ENCODE results near the gene MAGI3.

The MAGI3 gene

DNA sequence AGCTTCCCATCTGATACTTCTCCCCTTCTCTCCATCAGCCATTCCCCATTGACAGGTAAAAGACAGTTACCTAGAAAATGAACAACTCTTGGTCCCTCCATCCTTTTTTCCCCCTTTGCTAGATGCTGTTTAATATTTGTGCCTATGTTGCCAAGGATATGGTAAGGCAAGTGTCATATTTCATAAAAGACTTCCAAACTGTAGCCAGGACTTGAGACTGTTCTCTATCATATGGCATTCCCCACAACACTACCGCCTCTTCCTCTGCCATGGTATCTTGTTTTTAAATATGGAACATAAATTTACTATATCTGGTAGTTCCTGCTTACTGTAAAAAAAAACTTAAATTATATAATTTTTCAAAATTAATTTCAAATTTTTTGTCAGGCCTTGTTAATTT, 271.8 kb downstream of the MAGI3 start:
- DNase-seq: no peak

DNA sequence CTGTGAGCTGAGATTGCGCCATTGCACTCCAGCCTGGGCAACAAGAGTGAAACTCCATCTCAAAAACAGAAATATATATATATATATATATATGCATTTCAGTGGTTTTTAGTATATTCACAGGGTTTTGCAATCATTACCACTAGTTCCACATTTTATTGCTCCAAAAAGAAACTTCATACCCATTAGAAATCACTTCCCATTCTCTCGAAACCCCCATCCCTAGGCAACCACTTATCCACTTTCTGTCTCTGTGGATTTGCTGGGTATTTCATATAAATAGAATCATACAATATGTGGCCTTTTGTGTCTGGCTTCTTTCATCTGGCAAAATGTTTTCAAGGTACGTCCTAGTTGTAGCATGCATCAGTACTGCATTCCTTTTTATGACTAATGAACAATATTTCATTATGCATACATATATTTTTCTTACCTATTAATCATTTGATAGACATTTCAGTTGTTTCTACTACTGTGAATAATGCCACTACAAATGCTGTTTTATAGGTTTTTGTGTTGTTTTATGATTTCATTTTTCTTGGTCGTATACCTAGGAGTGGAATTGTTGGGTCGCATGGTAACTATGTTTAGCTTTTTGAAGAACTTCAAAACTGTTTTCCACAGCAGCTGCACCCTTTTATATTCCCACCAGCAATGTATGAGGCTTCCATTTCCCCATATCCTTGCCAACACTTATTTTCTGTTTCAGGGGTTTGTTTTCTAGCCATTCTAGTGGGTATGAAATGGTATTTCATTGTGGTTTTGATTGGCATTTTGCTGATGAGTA, 273.0 kb downstream of the MAGI3 start:
- no peak for DNase-seq

DNA sequence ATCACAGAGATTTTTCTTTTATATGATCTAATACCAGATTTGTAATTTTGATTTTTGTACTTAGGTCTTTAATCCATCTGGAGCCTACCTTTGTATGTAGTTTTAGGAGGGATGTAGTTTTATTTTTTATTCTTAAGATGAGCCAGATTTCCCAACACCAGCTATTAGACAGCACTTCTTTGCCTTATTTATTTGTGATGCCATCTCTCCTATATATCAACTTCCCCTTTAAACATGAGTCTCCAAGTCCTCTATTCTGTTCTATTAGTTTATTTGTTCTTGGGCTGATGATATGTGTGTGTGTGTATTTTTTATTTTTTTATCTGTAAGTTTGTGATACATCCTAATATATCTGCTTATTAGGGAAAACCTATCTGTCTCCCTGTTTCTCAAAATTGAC, 274.8 kb downstream of the MAGI3 start:
- no peak for DNase-seq

DNA sequence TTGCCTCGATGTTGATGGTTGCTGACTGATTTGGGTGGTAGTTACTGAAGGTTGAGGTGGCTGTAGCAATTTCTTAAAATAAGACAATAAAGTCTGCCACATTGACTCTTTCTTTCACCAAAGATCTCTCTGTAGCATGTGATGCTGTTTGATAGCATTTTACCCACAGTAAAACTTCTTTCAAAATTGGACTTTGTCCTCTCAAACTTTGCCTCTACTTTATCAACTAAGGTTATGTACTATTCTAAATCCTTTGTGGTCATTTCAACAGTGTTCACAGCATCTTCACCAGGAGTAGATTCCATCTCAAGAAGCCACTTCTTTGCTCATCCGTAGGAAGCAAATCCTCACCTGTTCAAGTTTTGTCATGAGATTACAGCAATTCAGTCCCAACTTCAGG, 275.8 kb downstream of the MAGI3 start:
- DNase-seq: no peak

DNA sequence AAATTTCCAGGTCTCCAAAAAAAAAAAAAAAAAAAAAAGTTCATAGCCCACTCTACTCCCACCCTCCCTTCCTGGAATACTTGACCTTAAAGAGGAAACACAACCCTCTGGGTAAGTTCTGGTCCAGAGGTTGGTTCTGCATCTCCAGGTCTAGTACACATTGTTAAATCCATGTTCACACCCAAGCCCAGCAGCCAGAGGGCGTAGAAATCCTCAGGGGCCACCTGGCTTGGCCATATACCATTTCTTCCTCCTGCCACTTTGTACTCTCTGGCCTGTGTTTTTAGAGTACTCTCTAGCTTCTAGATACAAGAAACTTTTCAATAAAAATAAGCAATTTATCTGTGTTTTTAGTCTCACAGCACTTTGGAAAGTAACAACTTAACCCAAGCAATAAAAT, 279.7 kb downstream of the MAGI3 start:
- no peak for DNase-seq

DNA sequence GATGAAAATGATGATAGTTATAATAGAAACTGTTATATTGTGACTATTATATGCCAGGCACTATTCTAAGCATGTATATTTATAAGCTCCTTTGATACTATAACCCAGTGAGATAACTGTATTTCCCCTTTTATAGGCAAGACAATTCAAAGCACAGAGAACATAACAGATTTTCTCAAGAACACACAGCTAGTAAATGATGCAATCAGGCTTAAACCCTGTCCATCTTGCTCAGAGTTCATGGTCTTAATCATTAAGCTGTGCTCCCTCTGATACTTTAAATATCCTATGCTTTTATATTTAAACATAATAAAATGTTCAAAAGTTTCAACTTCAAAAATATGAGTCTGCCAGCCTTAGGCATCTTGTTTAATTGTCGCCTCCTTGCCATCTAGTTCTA, 280.3 kb downstream of the MAGI3 start:
- DNase-seq: no peak

DNA sequence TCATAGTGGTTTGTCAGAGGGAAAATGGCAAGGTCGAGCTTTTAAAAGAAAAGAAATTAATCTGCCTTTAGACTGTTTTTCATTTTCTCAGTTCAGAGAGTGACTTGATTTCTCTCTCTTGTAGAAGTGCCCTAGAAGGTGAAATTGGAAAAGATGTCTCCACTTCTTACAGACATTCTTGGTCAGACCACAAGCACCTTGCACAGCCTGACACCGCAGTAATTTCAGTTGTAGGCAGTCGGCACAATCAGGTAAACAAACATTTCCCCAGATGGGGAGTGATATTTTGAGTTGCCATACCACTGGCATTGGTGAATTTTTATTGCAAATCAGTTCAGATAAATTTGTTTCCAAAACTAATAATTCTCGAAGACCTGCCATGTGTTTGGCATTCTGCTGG, 282.2 kb downstream of the MAGI3 start:
- no peak for DNase-seq

DNA sequence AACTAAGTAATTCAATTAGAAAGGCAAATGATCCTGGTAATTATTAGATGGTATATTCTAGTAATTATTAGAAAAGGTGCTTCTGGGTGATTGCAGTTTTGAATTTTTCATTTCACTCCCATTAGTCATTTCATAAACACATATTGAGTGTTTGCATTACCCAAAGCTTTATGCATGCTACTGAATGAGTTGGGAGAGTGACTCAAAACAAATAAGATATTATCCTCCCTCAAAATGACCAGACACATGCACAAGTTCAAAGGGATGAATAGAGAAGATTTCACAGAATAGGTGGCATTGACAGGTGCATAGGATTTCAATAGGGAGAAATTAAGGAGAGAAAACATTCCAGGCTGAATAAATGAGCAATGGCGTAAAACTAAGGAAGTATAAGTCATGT, 284.3 kb downstream of the MAGI3 start:
- no peak for DNase-seq

DNA sequence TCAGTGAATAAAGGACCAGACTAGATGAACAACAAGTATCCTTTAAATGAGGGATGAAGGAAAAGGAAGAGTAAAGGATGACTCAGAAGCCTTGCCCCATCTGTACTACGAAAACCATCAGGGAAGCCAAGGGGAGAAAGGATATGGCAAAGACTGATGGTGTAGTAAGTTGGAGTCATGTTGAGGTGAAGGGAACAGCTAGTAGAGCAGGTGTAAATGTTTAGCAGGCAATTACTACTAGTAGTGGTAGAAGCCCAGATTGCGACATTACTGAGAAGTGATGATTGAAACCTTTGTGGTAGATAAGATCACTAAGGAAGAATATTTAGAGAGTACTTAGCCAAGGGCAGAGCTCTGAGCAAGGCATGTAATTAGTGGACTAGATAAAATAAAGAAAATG, 285.0 kb downstream of the MAGI3 start:
- DNase-seq: no peak

DNA sequence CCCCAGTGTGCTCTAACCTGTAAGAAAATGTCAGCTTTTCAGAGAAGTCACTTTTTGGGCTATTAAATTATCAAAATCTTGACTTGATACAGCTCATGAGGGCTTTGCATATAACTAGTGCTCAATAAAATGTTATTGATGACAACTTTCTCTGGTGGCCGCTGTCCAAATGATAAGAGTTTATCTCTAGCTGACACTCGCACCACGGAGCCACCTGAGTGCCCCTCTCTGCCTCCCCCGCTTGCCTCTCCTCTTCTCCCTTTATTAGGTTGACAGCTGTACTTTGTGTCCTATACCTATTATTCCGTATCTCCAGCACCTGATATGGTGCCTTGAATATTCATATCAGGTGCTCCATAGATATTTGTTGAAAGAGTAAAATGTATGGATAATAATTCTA, 286.2 kb downstream of the MAGI3 start:
- no peak for DNase-seq

DNA sequence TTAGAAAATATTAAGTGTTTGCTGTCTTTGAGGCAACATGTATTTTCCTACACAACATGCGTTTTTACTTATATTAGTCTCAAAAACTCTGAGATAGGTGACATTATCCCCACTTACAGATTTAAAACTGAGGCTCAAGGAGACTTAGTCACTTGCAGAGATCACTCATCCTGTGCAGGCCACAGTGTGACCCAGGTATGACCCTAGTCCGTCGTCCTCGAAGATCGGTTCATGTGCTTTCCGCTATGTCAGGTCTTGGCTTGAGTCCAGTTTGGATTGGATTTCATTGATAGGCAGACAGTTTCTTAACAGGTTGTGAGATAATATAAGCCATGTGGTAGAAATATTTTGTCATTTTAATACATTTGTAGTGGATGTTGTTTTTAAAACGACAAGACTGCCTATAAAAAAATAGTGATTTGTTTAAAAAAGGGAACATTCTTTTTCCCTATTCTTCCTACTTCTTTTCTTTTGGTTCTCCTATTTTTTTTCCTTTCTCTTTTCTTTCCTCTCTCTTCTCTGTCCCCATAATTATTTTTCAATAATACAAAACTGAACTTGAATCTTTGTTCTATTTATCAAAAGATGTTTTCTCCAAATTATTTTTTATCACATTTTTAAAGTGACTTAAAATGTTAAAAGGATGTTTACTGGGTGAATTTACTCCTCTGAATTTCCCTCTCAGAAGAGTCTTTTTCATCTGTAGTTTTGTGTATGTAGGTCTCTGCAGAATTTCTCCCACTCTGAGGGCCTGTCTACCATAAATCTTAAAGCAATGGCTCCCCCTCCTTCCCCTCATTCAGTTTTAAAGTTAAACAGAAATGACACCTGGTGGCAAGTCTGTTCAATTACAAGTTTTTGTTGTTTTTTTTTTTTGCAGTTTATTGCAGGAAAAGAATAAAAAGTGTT, 287.2 kb downstream of the MAGI3 start:
- DNase-seq: no peak

DNA sequence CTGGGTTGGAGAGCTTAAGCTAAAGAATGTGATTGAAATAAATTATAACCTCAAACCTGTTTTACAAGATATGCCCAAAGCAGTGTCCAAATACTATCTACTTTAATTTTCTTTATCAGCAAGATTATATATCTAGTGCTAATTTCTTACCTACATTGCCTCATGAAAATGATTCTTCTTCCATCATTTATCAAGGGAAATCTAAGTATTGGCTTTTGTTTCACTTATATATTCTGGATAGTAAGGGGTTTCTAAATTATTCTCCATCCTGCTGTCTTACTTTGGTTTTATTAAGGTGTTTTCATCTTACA, 287.8 kb downstream of the MAGI3 start:
- DNase-seq: no peak

DNA sequence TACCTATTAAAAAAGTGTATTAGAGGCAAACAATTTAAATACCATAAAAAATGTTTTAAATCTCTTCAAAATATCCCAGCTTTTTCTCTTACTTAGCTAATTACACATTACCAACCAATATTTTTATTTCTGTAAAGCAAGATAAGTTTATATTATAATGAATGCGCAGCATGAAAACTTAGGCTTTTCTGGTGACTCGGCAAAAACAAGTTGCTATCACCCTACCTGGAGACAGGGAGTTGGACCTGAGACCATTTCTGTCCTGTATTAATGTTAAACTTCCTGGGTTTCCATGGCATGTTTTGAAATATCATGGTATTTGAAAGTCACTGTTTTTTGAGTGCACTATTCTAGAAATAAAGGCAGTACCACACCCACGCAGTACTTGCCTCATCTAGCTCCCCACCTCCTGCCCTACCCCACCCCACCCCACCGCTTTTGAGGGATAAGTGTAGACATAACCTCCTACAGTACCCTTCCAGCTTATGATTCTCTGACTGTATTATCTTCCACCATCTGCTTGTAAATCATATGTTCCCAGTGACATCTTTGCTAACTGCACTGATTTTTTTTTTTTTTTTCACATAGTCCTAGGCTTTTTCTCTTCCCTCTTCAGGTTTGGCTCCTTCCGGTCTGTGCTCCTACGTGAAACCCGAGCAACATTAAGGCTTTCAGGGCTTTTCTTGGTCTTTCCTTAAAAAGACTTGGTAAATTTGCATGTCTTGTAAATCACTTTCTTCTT, 291.5 kb downstream of the MAGI3 start:
- DNase-seq: no peak

DNA sequence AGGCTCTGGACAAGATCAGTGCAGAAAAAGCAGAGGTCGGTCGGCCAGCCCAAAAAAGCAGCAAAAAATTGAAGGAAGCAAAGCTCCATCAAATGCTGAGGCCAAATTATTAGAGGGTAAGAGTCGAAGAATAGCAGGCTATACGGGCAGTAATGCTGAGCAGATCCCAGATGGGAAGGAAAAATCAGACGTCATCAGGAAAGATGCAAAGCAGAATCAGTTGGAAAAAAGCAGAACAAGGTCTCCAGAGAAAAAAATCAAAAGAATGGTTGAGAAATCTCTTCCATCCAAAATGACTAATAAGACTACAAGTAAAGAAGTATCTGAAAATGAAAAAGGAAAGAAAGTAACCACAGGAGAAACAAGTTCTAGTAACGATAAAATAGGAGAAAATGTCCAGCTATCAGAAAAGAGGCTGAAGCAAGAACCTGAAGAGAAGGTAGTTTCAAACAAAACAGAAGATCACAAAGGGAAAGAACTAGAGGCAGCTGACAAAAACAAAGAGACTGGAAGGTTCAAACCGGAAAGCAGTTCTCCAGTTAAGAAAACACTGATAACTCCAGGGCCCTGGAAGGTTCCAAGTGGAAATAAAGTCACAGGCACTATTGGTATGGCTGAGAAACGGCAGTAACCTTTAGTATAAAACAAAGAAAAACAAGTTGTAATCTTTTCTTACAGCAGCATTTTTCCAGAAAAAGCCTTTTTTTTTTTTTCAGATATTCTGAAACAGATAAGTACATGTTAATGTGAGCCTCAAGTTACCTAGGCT, 293.3 kb downstream of the MAGI3 start:
- DNase-seq: no peak

DNA sequence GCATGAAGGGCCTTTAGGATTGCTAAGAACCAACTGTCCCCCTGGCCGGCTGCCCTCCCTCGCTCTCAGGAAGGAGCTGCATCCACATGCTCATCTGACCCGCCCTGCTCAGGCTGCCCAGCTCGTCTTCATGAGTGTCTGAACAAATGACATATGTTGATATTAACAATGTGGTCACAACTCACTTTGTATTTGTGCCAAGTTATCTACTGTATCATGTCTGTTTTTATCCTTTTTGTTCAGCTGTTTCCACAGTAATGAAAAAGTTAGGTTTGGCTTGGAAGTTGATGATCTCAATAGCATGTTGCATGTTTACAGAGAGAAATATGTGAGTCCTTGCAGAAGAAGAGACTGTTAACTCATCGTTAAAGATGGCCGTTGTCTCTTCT, 293.8 kb downstream of the MAGI3 start:
- no peak for DNase-seq

DNA sequence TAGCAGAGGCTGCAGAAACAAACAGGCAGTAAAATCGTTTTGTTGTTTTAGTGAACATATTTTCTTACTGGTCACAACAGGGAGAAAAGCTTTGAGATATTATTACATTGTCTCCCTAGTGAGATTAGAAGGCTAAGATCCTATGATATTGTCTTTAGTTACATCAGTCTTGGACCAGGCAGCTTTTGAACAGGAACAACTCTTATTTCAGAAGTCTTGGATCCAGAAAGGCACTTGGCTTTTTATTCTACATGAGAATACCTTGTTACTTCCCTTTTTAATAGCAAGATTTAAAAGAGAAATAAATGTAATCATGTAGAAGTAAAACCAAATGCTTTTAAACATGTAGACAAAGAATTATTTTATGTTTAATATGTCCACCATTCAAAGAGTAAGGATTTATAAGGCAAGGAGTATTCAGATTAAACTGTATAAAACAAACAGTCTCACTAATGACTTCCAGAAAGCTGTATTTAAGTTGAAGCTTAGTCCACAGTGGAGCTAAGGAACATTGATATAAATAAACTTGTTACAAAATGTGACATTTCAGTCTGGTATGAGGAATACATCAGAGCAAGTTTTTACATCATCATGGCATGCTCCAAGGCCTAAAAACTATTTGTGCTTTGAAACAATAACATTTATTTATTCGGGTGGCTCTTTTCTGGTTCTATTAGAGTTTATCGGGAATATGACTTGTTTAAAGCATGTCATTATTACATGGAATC, 296.7 kb downstream of the MAGI3 start:
- no peak for DNase-seq

DNA sequence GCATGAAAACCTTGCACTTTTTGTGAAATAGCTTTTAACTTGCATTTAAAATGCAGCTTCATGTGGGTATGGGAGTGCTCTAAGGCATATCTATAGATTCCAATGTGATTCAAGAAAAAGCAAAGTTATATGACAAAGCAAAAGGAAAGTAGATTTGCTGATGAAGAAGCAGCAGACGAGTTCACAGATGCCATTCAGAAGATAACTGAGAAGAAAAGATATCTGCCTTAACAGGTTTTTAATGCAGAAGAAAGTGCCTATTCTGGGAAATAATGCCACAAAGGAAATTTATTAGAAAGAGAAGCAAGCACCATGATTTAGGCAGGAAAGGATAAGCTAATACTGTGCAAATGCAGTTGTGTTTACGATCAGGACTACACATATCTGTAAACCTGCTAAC, 300.9 kb downstream of the MAGI3 start:
- no peak for DNase-seq

DNA sequence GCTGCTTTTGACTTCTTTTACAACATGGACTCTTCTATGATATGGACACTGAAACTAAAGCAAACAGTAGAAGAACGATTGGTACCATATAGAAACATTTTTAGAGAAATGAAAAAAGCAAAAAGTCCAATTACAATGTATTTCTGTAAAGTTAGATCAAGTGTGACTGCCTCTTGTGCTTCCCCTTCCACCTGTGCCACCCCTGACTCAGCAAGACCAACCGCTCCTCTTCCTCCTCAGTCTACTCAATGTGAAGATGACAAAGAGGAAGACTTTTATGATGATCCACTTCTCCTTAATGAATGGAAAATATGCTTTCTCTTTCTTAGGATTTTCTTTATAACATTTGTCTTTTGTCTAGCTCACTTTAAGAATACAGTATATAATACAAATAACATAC, 302.0 kb downstream of the MAGI3 start:
- DNase-seq: no peak

DNA sequence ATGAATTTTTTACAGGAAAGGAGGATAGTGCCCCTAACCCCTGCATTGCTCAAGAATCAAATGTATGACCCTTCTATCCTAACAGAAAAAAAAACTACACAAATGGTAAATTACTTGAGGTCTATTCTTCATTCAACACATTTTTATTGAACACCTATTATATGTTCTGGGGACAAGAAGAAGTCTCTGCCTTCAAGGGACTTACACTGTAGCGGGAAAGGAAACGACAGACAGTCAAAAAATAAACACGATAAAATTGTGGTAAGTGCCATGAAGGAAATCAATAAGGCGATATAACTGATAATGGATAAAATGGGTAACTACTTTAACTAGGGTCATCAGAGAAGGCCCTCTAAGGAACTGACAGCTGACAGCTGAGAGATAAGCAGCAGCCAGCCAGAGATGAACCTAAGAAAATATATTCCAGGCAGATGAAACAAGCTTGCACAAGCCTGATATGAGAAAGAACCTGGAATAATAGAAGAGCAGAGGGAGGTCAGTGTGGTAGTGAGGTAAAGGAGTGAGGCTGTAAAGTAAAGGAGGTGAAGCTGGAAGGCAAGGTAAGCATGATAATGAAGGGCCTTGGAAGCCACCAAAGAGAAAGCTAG, 302.6 kb downstream of the MAGI3 start:
- no peak for DNase-seq

DNA sequence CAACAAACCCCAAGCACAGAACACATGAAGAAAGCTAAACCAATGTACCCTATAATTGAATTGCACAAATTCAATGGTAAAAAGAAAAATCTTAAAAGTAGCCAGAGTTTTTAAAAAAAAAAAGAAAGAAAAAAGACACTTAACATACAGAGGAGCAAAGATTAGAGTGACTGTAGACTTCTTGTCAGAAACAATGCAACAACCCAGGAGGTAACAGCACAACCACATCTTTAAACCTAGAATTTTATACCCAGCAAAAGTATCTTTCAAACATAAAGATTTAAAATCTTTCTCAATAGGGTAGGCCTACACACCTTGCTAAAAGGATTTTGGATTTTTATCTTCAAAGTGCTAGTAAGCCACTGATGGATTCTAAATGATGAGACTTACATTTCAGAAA, 304.6 kb downstream of the MAGI3 start:
- no peak for DNase-seq

DNA sequence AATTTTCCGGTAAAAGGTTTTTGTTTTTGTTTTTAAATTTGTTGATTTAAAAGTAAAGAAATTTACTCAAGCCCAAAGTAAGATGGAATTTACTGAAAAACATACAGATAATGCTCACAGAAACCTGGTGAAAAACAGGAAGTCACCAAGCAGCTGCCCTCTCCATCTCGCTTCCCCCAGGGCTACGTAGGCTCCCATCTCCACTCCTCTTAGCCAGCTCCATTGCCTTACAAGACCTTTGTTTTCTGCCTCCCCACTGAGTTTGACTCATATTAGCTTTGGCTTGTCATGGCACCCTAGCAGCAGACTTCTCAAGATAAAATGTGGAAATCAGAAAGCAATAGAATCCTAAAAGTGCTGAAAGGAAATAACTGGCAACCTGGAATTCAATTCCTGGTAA, 311.1 kb downstream of the MAGI3 start:
- peak; percentile 7 for DNase-seq

All from CD4-positive, alpha-beta T cell treated with Interferon gamma for 1 hour (primary cell).